GM23248 (cell line): ENCODE data around the gene MAK. TPM values are rescaled to one million over a fixed set of nuclear protein-coding genes. Genes with fewer than 3 reads are reported as not detected.

Experiments used
- DNase-seq: peaks from one replicate; pipeline ENCODE4 v3.0.0-alpha.2; 2015
- H2AFZ ChIP-seq: fragments of 200-600 bp; sonication (generic); 2 replicates; pipeline ENCODE4 v1.6.1; 2016; ENCODE audit warnings: antibody characterized with exemption
- H3F3A ChIP-seq: fragments of 200-600 bp; sonication (generic); 2 replicates; pipeline ENCODE4 v1.6.1; 2016; ENCODE audit warnings: mild to moderate bottlenecking, antibody characterized with exemption, mixed run types; ENCODE audit not compliant: insufficient read depth
- H3K27ac ChIP-seq: fragments of 200-600 bp; sonication (generic); 2 replicates; pipeline ENCODE4 v1.5.1; 2016; ENCODE audit warnings: mild to moderate bottlenecking
- H3K27me3 ChIP-seq: fragments of 200-600 bp; sonication (generic); replicated peaks from 2 replicates; pipeline ENCODE4 v1.6.1; 2016; ENCODE audit warnings: mild to moderate bottlenecking; ENCODE audit not compliant: insufficient read depth
- H3K36me3 ChIP-seq: fragments of 200-600 bp; sonication (generic); 2 replicates; pipeline ENCODE4 v1.6.1; 2016; ENCODE audit warnings: low read depth, mild to moderate bottlenecking
- H3K4me1 ChIP-seq: fragments of 200-600 bp; sonication (generic); 2 replicates; pipeline ENCODE4 v1.6.1; 2016; ENCODE audit warnings: mild to moderate bottlenecking; ENCODE audit not compliant: insufficient read depth
- H3K4me2 ChIP-seq: fragments of 200-600 bp; sonication (generic); one replicate; pipeline ENCODE4 v1.6.1; 2016; ENCODE audit warnings: mild to moderate bottlenecking; ENCODE audit not compliant: unreplicated experiment
- H3K4me3 ChIP-seq: fragments of 200-600 bp; sonication (generic); 2 replicates; pipeline ENCODE4 v1.5.1; 2016; ENCODE audit warnings: mild to moderate bottlenecking
- H3K79me2 ChIP-seq: fragments of 200-600 bp; sonication (generic); 2 replicates; pipeline ENCODE4 v1.6.1; 2016; ENCODE audit warnings: mild to moderate bottlenecking; ENCODE audit not compliant: insufficient read depth
- H3K9ac ChIP-seq: fragments of 200-600 bp; sonication (generic); 2 replicates; pipeline ENCODE4 v1.6.1; 2016; ENCODE audit warnings: mild to moderate bottlenecking
- H3K9me2 ChIP-seq: fragments of 200-600 bp; sonication (generic); 2 replicates; pipeline ENCODE4 v1.6.1; 2016; ENCODE audit warnings: mixed run types, mild to moderate bottlenecking, moderate library complexity; ENCODE audit not compliant: insufficient read depth
- H3K9me3 ChIP-seq: fragments of 200-600 bp; sonication (generic); one replicate; pipeline ENCODE4 v1.6.1; 2017; ENCODE audit warnings: low read depth
- H4K20me1 ChIP-seq: fragments of 200-600 bp; sonication (generic); 2 replicates; pipeline ENCODE4 v1.6.0; 2016; ENCODE audit not compliant: insufficient read depth
- EZH2 ChIP-seq: fragments of 200-600 bp; sonication (generic); IDR thresholded peaks from 2 replicates; pipeline ENCODE4 v1.6.1; 2018; ENCODE audit warnings: antibody characterized with exemption, mild to moderate bottlenecking; ENCODE audit not compliant: insufficient read depth, poor library complexity, severe bottlenecking
- EZH2phosphoT487 ChIP-seq: fragments of 200-600 bp; sonication (generic); IDR thresholded peaks from 2 replicates; pipeline ENCODE4 v1.6.1; 2018; ENCODE audit warnings: antibody characterized with exemption, moderate library complexity, mild to moderate bottlenecking, low read depth; ENCODE audit not compliant: insufficient read depth
- WGBS, 2 experiments: methylation state at CpG; one replicate each; pipeline ENCODE4 v1.1.6; 2015 to 2017; ENCODE audit warnings: low lambda C conversion rate in 2 of 2, low coverage in 1 of 2; ENCODE audit errors: missing lambda C conversion rate in 2 of 2; 5-methylcytosine and 5-hydroxymethylcytosine counted together
- in situ Hi-C: fragments of 300-500 bp; cut with MboI; formaldehyde crosslinking; loops from 2 replicates; pipeline ENCODE4 v1.15.0; 2020
- polyA plus RNA-seq: library from polyadenylated mRNA; unstranded; fragments of >200 nt; fragmentation: Nextera tagmentation; extraction: Ambion mirVana; gene quantifications from 2 replicates; pipeline ENCODE4 v1.2.1, GENCODE V29; 2016
- total RNA-seq: library from RNA; depleted of rRNA; stranded (reverse); fragments of >200 nt; shearing (Covaris generic); gene quantifications from 2 replicates; pipeline ENCODE4 v1.2.3, GENCODE V29; 2014

MAK gene
- total and polyA plus RNA-seq, 2 experiments from 2014 or later: 0.14 TPM; not detected in 1

DNA sequence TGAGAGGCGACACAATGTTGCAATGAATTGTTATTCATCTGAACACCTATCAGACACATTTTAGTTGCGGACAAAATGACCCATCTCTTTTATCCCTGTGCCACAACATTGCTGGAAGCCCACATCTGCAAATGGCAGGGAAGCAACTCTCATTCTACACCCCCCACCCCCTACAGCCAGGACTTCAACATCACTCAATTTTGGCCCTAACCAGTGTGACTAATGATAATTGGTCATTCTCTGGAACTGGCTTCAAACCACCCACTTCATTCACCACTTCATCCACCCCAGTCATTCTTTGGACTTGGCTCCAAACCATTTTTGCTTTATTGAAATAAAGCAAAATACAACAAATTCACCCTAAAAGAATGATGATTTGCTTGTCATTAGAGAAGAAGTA, 42.0 kb upstream of the MAK start:
- no peaks in the 10 kb centered on the region for H3F3A ChIP-seq
- no peaks in the 10 kb centered on the region for H3K9me2 ChIP-seq
- no peak overlapping the region for H2AFZ ChIP-seq
- DNase-seq: peak; percentile 8
- no peak overlapping the region for H3K9ac ChIP-seq
- no peak for TF ChIP-seq EZH2
- TF ChIP-seq EZH2phosphoT487: no peak
- in situ Hi-C loops: no loop called here
- no peak overlapping the region for H3K4me2 ChIP-seq
- WGBS, 2 experiments: 66 to 75% methylated on average over 2 of the region's 2 CpGs
- no peaks in the 10 kb centered on the region for H3K79me2 ChIP-seq
- H3K27ac ChIP-seq: no peak overlapping the region
- peaks cover 37% of the 10 kb centered on the region for H3K27me3 ChIP-seq
- no peaks in the 10 kb centered on the region for H3K36me3 ChIP-seq
- no peaks in the 10 kb centered on the region for H3K9me3 ChIP-seq
- no peaks in the 10 kb centered on the region for H4K20me1 ChIP-seq
- H3K4me3 ChIP-seq: no peak overlapping the region
- H3K4me1 ChIP-seq: no peaks in the 10 kb centered on the region

GRCh38 chr6:10877871-10878270, 39.5 kb upstream of the MAK start:
- no peaks in the 10 kb centered on the region for H3F3A ChIP-seq
- no peaks in the 10 kb centered on the region for H3K36me3 ChIP-seq
- no peak for DNase-seq
- 56 to 82% methylated on average over 1 of the region's 1 CpG for WGBS, 2 experiments
- no peak overlapping the region for H3K4me2 ChIP-seq
- no peaks in the 10 kb centered on the region for H3K79me2 ChIP-seq
- no peak overlapping the region for H3K9ac ChIP-seq
- no peak for TF ChIP-seq EZH2
- no peak for TF ChIP-seq EZH2phosphoT487
- no peak overlapping the region for H3K27ac ChIP-seq
- no peaks in the 10 kb centered on the region for H4K20me1 ChIP-seq
- H3K9me2 ChIP-seq: no peaks in the 10 kb centered on the region
- H3K27me3 ChIP-seq: peaks cover 14% of the 10 kb centered on the region; the same call in 1 of the 2 replicates
- H2AFZ ChIP-seq: no peak overlapping the region
- H3K4me1 ChIP-seq: no peaks in the 10 kb centered on the region
- H3K9me3 ChIP-seq: no peaks in the 10 kb centered on the region
- no peak overlapping the region for H3K4me3 ChIP-seq
- in situ Hi-C loops: no loop called here

GRCh38 chr6:10877012-10877411, 38.7 kb upstream of the MAK start:
- Histone ChIP-seq H3K27ac (no peak overlapping the region), H3K4me2 (no peak overlapping the region), H3K9ac (no peak overlapping the region), H3K9me3 (no peaks in the 10 kb centered on the region), H3K27me3 (peaks cover 6% of the 10 kb centered on the region; the same call in 1 of the 2 replicates), H3K36me3 (no peaks in the 10 kb centered on the region), H3K9me2 (no peaks in the 10 kb centered on the region), H2AFZ (no peak overlapping the region), H3K79me2 (no peaks in the 10 kb centered on the region), H3K4me1 (no peaks in the 10 kb centered on the region), H3K4me3 (no peak overlapping the region), H3F3A (no peaks in the 10 kb centered on the region), H4K20me1 (no peaks in the 10 kb centered on the region)
- in situ Hi-C loops: no loop called here
- whole genome bisulfite sequencing, 2 experiments: 81 to 87% methylated on average over 14 of the region's 14 CpGs
- no peak for DNase-seq
- TF ChIP-seq EZH2: no peak
- no peak for TF ChIP-seq EZH2phosphoT487

- H3K9me3 ChIP-seq: no peaks in the 10 kb centered on the region
- H3K4me2 ChIP-seq: no peak overlapping the region
- H3F3A ChIP-seq: no peaks in the 10 kb centered on the region
- H3K36me3 ChIP-seq: no peaks in the 10 kb centered on the region
- H3K27ac ChIP-seq: no peak overlapping the region
- no peak overlapping the region for H3K9ac ChIP-seq
- in situ Hi-C loops: no loop called here
- no peaks in the 10 kb centered on the region for H4K20me1 ChIP-seq
- no peaks in the 10 kb centered on the region for H3K79me2 ChIP-seq
- H2AFZ ChIP-seq: no peak overlapping the region
- DNase-seq: no peak
- 49 to 52% methylated on average over 4 of the region's 4 CpGs for WGBS, 2 experiments
- H3K9me2 ChIP-seq: no peaks in the 10 kb centered on the region
- no peaks in the 10 kb centered on the region for H3K27me3 ChIP-seq
- H3K4me1 ChIP-seq: no peaks in the 10 kb centered on the region
- no peak overlapping the region for H3K4me3 ChIP-seq
- TF ChIP-seq EZH2phosphoT487 (no peak), EZH2 (no peak)
Observed at GRCh38 chr6:10875026-10875425, 36.7 kb upstream of the MAK start.

DNA sequence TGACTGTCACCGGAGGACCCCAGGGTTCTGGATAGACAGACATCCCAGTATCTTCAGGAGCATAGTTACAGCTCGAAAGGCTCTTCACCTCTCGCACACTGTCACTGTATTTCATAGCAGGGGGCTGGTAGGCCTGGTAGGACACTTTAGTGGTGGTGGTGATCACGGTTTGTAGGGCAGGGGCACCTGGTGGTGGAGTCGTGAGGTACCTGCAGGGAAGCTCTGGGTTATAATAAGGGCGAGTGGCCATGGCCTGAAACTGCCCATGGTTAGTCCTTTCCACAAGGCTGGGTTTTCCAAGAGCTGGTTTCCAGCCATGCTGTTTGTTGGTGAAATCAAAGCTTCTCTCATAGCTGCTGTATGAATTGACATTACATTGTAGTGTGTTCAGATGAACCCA, 35.9 kb upstream of the MAK start:
- TF ChIP-seq EZH2phosphoT487 (no peak), EZH2 (no peak)
- H4K20me1 ChIP-seq: no peaks in the 10 kb centered on the region
- WGBS, 2 experiments: 50% methylated on average over 6 of the region's 6 CpGs
- no peak overlapping the region for H3K4me2 ChIP-seq
- no peaks in the 10 kb centered on the region for H3K9me2 ChIP-seq
- no peaks in the 10 kb centered on the region for H3K9me3 ChIP-seq
- in situ Hi-C loops: no loop called here
- no peak overlapping the region for H3K9ac ChIP-seq
- no peaks in the 10 kb centered on the region for H3K36me3 ChIP-seq
- no peak overlapping the region for H3K4me3 ChIP-seq
- no peaks in the 10 kb centered on the region for H3F3A ChIP-seq
- H3K4me1 ChIP-seq: no peaks in the 10 kb centered on the region
- no peak overlapping the region for H2AFZ ChIP-seq
- no peaks in the 10 kb centered on the region for H3K27me3 ChIP-seq
- no peaks in the 10 kb centered on the region for H3K79me2 ChIP-seq
- DNase-seq: no peak
- no peak overlapping the region for H3K27ac ChIP-seq
